Mesendoderm (in vitro differentiated cells): Measurements from ENCODE around the gene CCNB1.

Experiments
- DNase-seq: peaks from one replicate; pipeline ENCODE4 v3.0.0; 2013
- H2AK5ac ChIP-seq: 2 replicates; pipeline ENCODE4 v1.6.1; 2013; ENCODE audit warnings: low read length, inconsistent platforms
- H2BK120ac ChIP-seq: 2 replicates; pipeline ENCODE4 v1.6.1; 2013; ENCODE audit warnings: low read depth, mild to moderate bottlenecking, low read length, moderate library complexity, mixed read lengths
- H2BK15ac ChIP-seq: replicated peaks from 2 replicates; pipeline ENCODE4 v1.6.1; 2013; ENCODE audit warnings: low read depth, mild to moderate bottlenecking, moderate library complexity
- H2BK5ac ChIP-seq: 2 replicates; pipeline ENCODE4 v1.6.1; 2013; ENCODE audit warnings: low read length, inconsistent platforms
- H3K18ac ChIP-seq: 2 replicates; pipeline ENCODE4 v1.6.1; 2013; ENCODE audit warnings: mild to moderate bottlenecking, low read length, mixed read lengths
- H3K23ac ChIP-seq: one replicate; pipeline ENCODE4 v1.6.1; 2013; ENCODE audit warnings: low read length
- H3K27ac ChIP-seq: 2 replicates; pipeline ENCODE4 v1.5.1; 2013; ENCODE audit warnings: low read depth, mild to moderate bottlenecking, inconsistent platforms, low read length, moderate library complexity
- H3K27me3 ChIP-seq: 2 replicates; pipeline ENCODE4 v1.6.1; 2013; ENCODE audit warnings: low read length, control low read depth, mild to moderate bottlenecking, inconsistent platforms; ENCODE audit not compliant: insufficient read depth, poor library complexity
- H3K36me3 ChIP-seq: 2 replicates; pipeline ENCODE4 v1.6.1; 2013; ENCODE audit warnings: low read length, inconsistent platforms; ENCODE audit not compliant: control insufficient read depth, insufficient read depth
- H3K4ac ChIP-seq: one replicate; pipeline ENCODE4 v1.6.1; 2013; ENCODE audit warnings: low read depth, mild to moderate bottlenecking, low read length, moderate library complexity
- H3K4me1 ChIP-seq: 2 replicates; pipeline ENCODE4 v1.6.1; 2013; ENCODE audit warnings: low read depth, low read length, inconsistent platforms; ENCODE audit not compliant: control insufficient read depth
- H3K4me2 ChIP-seq: 2 replicates; pipeline ENCODE4 v1.6.1; 2013; ENCODE audit warnings: low read length
- H3K4me3 ChIP-seq: 2 replicates; pipeline ENCODE4 v1.5.1; 2013; ENCODE audit warnings: mild to moderate bottlenecking, low read length
- H3K56ac ChIP-seq: one replicate; pipeline ENCODE4 v1.6.1; 2013; ENCODE audit warnings: low read length
- H3K79me1 ChIP-seq: 2 replicates; pipeline ENCODE4 v1.6.1; 2013; ENCODE audit warnings: low read length, inconsistent platforms
- H3K79me2 ChIP-seq: 2 replicates; pipeline ENCODE4 v1.6.1; 2013; ENCODE audit warnings: mild to moderate bottlenecking, low read length; ENCODE audit not compliant: control insufficient read depth, insufficient read depth
- H3K9ac ChIP-seq: 2 replicates; pipeline ENCODE4 v1.6.1; 2013; ENCODE audit warnings: low read length, inconsistent platforms
- H4K5ac ChIP-seq: one replicate; pipeline ENCODE4 v1.6.1; 2013; ENCODE audit warnings: low read length
- H4K8ac ChIP-seq: one replicate; pipeline ENCODE4 v1.6.1; 2013; ENCODE audit warnings: low read depth, mild to moderate bottlenecking, control low read depth, low read length, moderate library complexity
- WGBS: extraction: QIAGEN DNeasy Blood & Tissue Kit; methylation state at CpG from one replicate; pipeline ENCODE4 v1.1.7; 2013; ENCODE audit warnings: low lambda C conversion rate, missing lambda C conversion rate; ENCODE audit not compliant: insufficient coverage; ENCODE audit errors: extremely low coverage; 5-methylcytosine and 5-hydroxymethylcytosine counted together

Gene CCNB1

DNA sequence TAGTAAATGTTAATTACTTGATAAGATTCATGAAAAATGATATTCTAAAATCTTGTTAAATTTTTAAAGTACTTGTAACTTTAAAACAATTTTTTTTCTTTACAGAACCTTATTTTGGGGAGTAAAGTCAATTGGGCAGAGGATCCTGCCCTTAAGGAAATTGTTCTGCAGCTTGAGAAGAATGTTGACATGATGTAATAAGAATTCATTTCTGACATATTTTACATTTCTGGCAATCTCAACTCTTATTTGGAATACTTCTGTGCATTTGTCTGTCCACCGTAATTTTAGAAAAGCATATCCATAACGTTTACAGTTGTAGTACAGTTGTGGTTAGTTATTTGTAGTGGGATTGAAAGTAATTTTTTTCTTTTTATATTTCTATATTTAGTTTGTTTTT lies 42.7 kb downstream of the CCNB1 start:
- no peaks in the 10 kb centered on the region for H3K4me1 ChIP-seq
- H2AK5ac ChIP-seq = no peak overlapping the region
- no CpG with 5 or more reads among the region's 2 CpGs for WGBS
- H3K4me2 ChIP-seq = no peak overlapping the region
- no peak overlapping the region for H2BK120ac ChIP-seq
- no peaks in the 10 kb centered on the region for H3K79me2 ChIP-seq
- H3K27ac ChIP-seq = no peak overlapping the region
- no peak for DNase-seq
- H2BK5ac ChIP-seq = no peak overlapping the region
- no peak overlapping the region for H4K8ac ChIP-seq
- no peak overlapping the region for H3K56ac ChIP-seq
- no peak overlapping the region for H4K5ac ChIP-seq
- H3K4ac ChIP-seq = no peak overlapping the region
- H3K79me1 ChIP-seq = no peaks in the 10 kb centered on the region
- no peak overlapping the region for H3K4me3 ChIP-seq
- H3K36me3 ChIP-seq = no peaks in the 10 kb centered on the region
- no peak overlapping the region for H2BK15ac ChIP-seq
- H3K27me3 ChIP-seq = no peaks in the 10 kb centered on the region
- H3K23ac ChIP-seq = no peak overlapping the region
- no peak overlapping the region for H3K18ac ChIP-seq
- no peak overlapping the region for H3K9ac ChIP-seq

GRCh38 chr5:69211200-69211599 lies 44.2 kb downstream of the CCNB1 start:
- Histone ChIP-seq H3K4me3 (no peak overlapping the region), H3K36me3 (no peaks in the 10 kb centered on the region), H3K56ac (no peak overlapping the region), H3K4ac (no peak overlapping the region), H3K27me3 (no peaks in the 10 kb centered on the region), H3K27ac (no peak overlapping the region), H3K23ac (no peak overlapping the region), H2AK5ac (no peak overlapping the region), H3K9ac (no peak overlapping the region), H4K8ac (no peak overlapping the region), H4K5ac (no peak overlapping the region), H3K4me2 (no peak overlapping the region), H3K4me1 (no peaks in the 10 kb centered on the region), H2BK120ac (no peak overlapping the region), H2BK5ac (no peak overlapping the region), H2BK15ac (no peak overlapping the region), H3K79me2 (no peaks in the 10 kb centered on the region), H3K18ac (no peak overlapping the region), H3K79me1 (no peaks in the 10 kb centered on the region)
- no peak for DNase-seq
- WGBS = no CpG with 5 or more reads among the region's 2 CpGs

- no CpG with 5 or more reads among the region's 2 CpGs for WGBS
- H3K79me1 ChIP-seq = no peaks in the 10 kb centered on the region
- H2BK120ac ChIP-seq = no peak overlapping the region
- no peak for DNase-seq
- H2BK5ac ChIP-seq = no peak overlapping the region
- no peak overlapping the region for H2BK15ac ChIP-seq
- H2AK5ac ChIP-seq = no peak overlapping the region
- no peak overlapping the region for H4K5ac ChIP-seq
- no peaks in the 10 kb centered on the region for H3K79me2 ChIP-seq
- no peak overlapping the region for H3K4ac ChIP-seq
- no peaks in the 10 kb centered on the region for H3K36me3 ChIP-seq
- H3K18ac ChIP-seq = no peak overlapping the region
- no peak overlapping the region for H3K27ac ChIP-seq
- no peak overlapping the region for H3K4me2 ChIP-seq
- no peak overlapping the region for H4K8ac ChIP-seq
- no peak overlapping the region for H3K56ac ChIP-seq
- H3K4me3 ChIP-seq = no peak overlapping the region
- no peak overlapping the region for H3K23ac ChIP-seq
- no peaks in the 10 kb centered on the region for H3K27me3 ChIP-seq
- H3K9ac ChIP-seq = no peak overlapping the region
- no peaks in the 10 kb centered on the region for H3K4me1 ChIP-seq
Measured at GRCh38 chr5:69212022-69212421, 45.1 kb downstream of the CCNB1 start.

- no peaks in the 10 kb centered on the region for H3K79me2 ChIP-seq
- H3K4me3 ChIP-seq = no peak overlapping the region
- H3K36me3 ChIP-seq = no peaks in the 10 kb centered on the region
- H3K18ac ChIP-seq = no peak overlapping the region
- H2BK120ac ChIP-seq = no peak overlapping the region
- DNase-seq = no peak
- no peak overlapping the region for H2BK15ac ChIP-seq
- H4K8ac ChIP-seq = no peak overlapping the region
- WGBS = no CpG with 5 or more reads among the region's 4 CpGs
- H3K27ac ChIP-seq = no peak overlapping the region
- H3K27me3 ChIP-seq = no peaks in the 10 kb centered on the region
- no peak overlapping the region for H2AK5ac ChIP-seq
- no peak overlapping the region for H3K56ac ChIP-seq
- no peaks in the 10 kb centered on the region for H3K79me1 ChIP-seq
- no peak overlapping the region for H2BK5ac ChIP-seq
- no peak overlapping the region for H3K23ac ChIP-seq
- no peaks in the 10 kb centered on the region for H3K4me1 ChIP-seq
- no peak overlapping the region for H4K5ac ChIP-seq
- H3K4me2 ChIP-seq = no peak overlapping the region
- H3K9ac ChIP-seq = no peak overlapping the region
- H3K4ac ChIP-seq = no peak overlapping the region
Measured at GRCh38 chr5:69213513-69214215, 46.7 kb downstream of the CCNB1 start.

GRCh38 chr5:69217151-69217511 lies 50.2 kb downstream of the CCNB1 start:
- H3K23ac ChIP-seq = no peak overlapping the region
- H3K56ac ChIP-seq = peak overlapping the region; percentile 42
- WGBS = no CpG with 5 or more reads among the region's 6 CpGs
- peaks cover 6% of the 10 kb centered on the region for H3K79me2 ChIP-seq
- no peak overlapping the region for H2BK120ac ChIP-seq
- no peaks in the 10 kb centered on the region for H3K27me3 ChIP-seq
- H2AK5ac ChIP-seq = no peak overlapping the region
- H4K5ac ChIP-seq = no peak overlapping the region
- no peak overlapping the region for H3K18ac ChIP-seq
- H3K36me3 ChIP-seq = no peaks in the 10 kb centered on the region
- peak overlapping the region; percentile 24 for H3K4ac ChIP-seq
- no peaks in the 10 kb centered on the region for H3K4me1 ChIP-seq
- no peak overlapping the region for H3K9ac ChIP-seq
- no peak overlapping the region for H4K8ac ChIP-seq
- H3K4me2 ChIP-seq = no peak overlapping the region
- H3K79me1 ChIP-seq = peaks cover 3% of the 10 kb centered on the region
- H3K4me3 ChIP-seq = no peak overlapping the region
- no peak for DNase-seq
- no peak overlapping the region for H2BK15ac ChIP-seq
- H3K27ac ChIP-seq = no peak overlapping the region
- H2BK5ac ChIP-seq = no peak overlapping the region
